Neural cell (in vitro differentiated cells): Measurements from ENCODE around the gene GPR22. TPM values are rescaled to one million over a fixed set of nuclear protein-coding genes. Genes with fewer than 3 reads are reported as not detected.
A peak's percentile ranks its signal among the peaks of the same experiment; 100 is the strongest.

Experiments
- H2AFZ ChIP-seq: fragments of 200-600, 300-800 bp; sonication (generic), shearing (Covaris generic); 2 replicates; pipeline ENCODE4 v1.6.0; 2014; ENCODE audit warnings: low read depth, mild to moderate bottlenecking, antibody characterized with exemption, low read length, moderate library complexity
- H3F3A ChIP-seq: fragments of 200-600 bp; shearing (Covaris generic); 2 replicates; pipeline ENCODE4 v1.6.1; 2016; ENCODE audit warnings: mild to moderate bottlenecking, moderate library complexity, mixed read lengths, antibody characterized with exemption, low read length; ENCODE audit not compliant: insufficient read depth, poor library complexity, severe bottlenecking
- H3K27ac ChIP-seq: fragments of 200-600, 300-800 bp; sonication (generic), shearing (Covaris generic); 2 replicates; pipeline ENCODE4 v1.5.1; 2014; ENCODE audit warnings: mild to moderate bottlenecking, low read length, moderate library complexity
- H3K27me3 ChIP-seq: fragments of 300-800, 200-600 bp; sonication (generic), shearing (Covaris generic); 2 replicates; pipeline ENCODE4 v1.6.0; 2014; ENCODE audit warnings: mild to moderate bottlenecking, low read depth, low read length, moderate library complexity; ENCODE audit not compliant: insufficient read depth
- H3K36me3 ChIP-seq: fragments of 300-800, 200-600 bp; sonication (generic), shearing (Covaris generic); 2 replicates; pipeline ENCODE4 v1.5.1; 2014; ENCODE audit warnings: mild to moderate bottlenecking, antibody characterized with exemption, low read length, moderate library complexity; ENCODE audit not compliant: insufficient read depth
- H3K4me2 ChIP-seq: fragments of 300-800, 200-600 bp; sonication (generic), shearing (Covaris generic); 2 replicates; pipeline ENCODE4 v1.6.0; 2014; ENCODE audit warnings: mild to moderate bottlenecking, low read length
- H3K4me3 ChIP-seq: fragments of 300-800, 200-600 bp; sonication (generic), shearing (Covaris generic); 2 replicates; pipeline ENCODE4 v1.5.1; 2014; ENCODE audit warnings: mild to moderate bottlenecking, low read length, moderate library complexity
- H3K79me2 ChIP-seq: fragments of 200-600 bp; shearing (Covaris generic); replicated peaks from 2 replicates; pipeline ENCODE4 v1.6.0; 2014; ENCODE audit warnings: mild to moderate bottlenecking, low read length, moderate library complexity; ENCODE audit not compliant: insufficient read depth
- H3K9ac ChIP-seq: fragments of 300-800, 200-600 bp; sonication (generic), shearing (Covaris generic); 2 replicates; pipeline ENCODE4 v1.6.1; 2016; ENCODE audit warnings: mild to moderate bottlenecking, low read length, mixed read lengths
- H3K9me2 ChIP-seq: fragments of 200-600 bp; shearing (Covaris generic); 2 replicates; pipeline ENCODE4 v1.6.1; 2016; ENCODE audit warnings: mild to moderate bottlenecking, low read length, mixed read lengths; ENCODE audit not compliant: insufficient read depth
- H3K9me3 ChIP-seq: fragments of 200-600, 300-800 bp; sonication (generic), shearing (Covaris generic); 2 replicates; pipeline ENCODE4 v1.6.1; 2016; ENCODE audit warnings: mild to moderate bottlenecking, mixed run types, low read length, moderate library complexity, mixed read lengths
- H4K20me1 ChIP-seq: fragments of 200-600 bp; shearing (Covaris generic); 2 replicates; pipeline ENCODE4 v1.6.1; 2016; ENCODE audit warnings: mild to moderate bottlenecking, mixed run types; ENCODE audit not compliant: insufficient read depth
- CTCF ChIP-seq: fragments of 450-650 bp; IDR thresholded peaks from 2 replicates; pipeline ENCODE4 v1.5.1; 2014; ENCODE audit warnings: antibody characterized with exemption, mild to moderate bottlenecking, moderate library complexity; ENCODE audit not compliant: poor library complexity, severe bottlenecking
- EP300 ChIP-seq: fragments of 450-650 bp; conservative IDR thresholded peaks from 2 replicates; pipeline ENCODE4 v1.6.1; 2014; ENCODE audit warnings: antibody characterized with exemption, mild to moderate bottlenecking, moderate library complexity; ENCODE audit not compliant: poor library complexity, severe bottlenecking
- EZH2 ChIP-seq: fragments of 200-600, 300-800 bp; shearing (Covaris generic), sonication (generic); IDR thresholded peaks from 2 replicates; pipeline ENCODE4 v1.6.1; 2014; ENCODE audit warnings: antibody characterized with exemption, low read length, borderline replicate concordance, mild to moderate bottlenecking; ENCODE audit not compliant: insufficient read depth, poor library complexity, severe bottlenecking
- MXI1 ChIP-seq: fragments of 450-650 bp; conservative IDR thresholded peaks from 2 replicates; pipeline ENCODE4 v1.6.1; 2014; ENCODE audit warnings: antibody characterized with exemption, mild to moderate bottlenecking; ENCODE audit not compliant: poor library complexity, severe bottlenecking
- POLR2AphosphoS5 ChIP-seq: IDR thresholded peaks from 2 replicates; pipeline ENCODE4 v1.6.1; 2012
- RAD21 ChIP-seq: fragments of 450-650 bp; conservative IDR thresholded peaks from 2 replicates; pipeline ENCODE4 v1.6.1; 2014; ENCODE audit warnings: antibody characterized with exemption, mild to moderate bottlenecking, moderate library complexity
- SMC3 ChIP-seq: fragments of 450-650 bp; conservative IDR thresholded peaks from 2 replicates; pipeline ENCODE4 v1.6.1; 2014; ENCODE audit warnings: antibody characterized with exemption, mild to moderate bottlenecking, moderate library complexity; ENCODE audit not compliant: poor library complexity
- TAF1 ChIP-seq: IDR thresholded peaks from 2 replicates; pipeline ENCODE4 v1.6.1; 2012; ENCODE audit warnings: low read depth
- polyA plus RNA-seq: library from polyadenylated mRNA; depleted of rRNA; stranded (reverse); fragments of >200 nt; gene quantifications from 2 replicates; pipeline ENCODE4 v1.2.3, GENCODE V29; 2014
- TF ChIP-seq, protein P1 (sequence below): IDR thresholded peaks from 2 replicates; pipeline ENCODE4 v1.6.1; 2012; ENCODE audit warnings: borderline replicate concordance

GPR22 gene
- polyA plus RNA-seq, 1 donor from 2014 or later: 64.1 TPM

- no peaks in the 10 kb centered on the region for H4K20me1 ChIP-seq
Observed at GRCh38 chr7:107501593-107501992, 31.7 kb downstream of the GPR22 start.

GRCh38 chr7:107502154-107502553 is 32.3 kb downstream of the GPR22 start:
- no peaks in the 10 kb centered on the region for H3K36me3 ChIP-seq
- H3K27me3 ChIP-seq: no peaks in the 10 kb centered on the region
- no peaks in the 10 kb centered on the region for H3K9me2 ChIP-seq
- no peak overlapping the region for H2AFZ ChIP-seq
- H3K27ac ChIP-seq: no peak overlapping the region
- no peak overlapping the region for H3K4me2 ChIP-seq
- no peaks in the 10 kb centered on the region for H3K79me2 ChIP-seq
- H4K20me1 ChIP-seq: no peaks in the 10 kb centered on the region
- no peaks in the 10 kb centered on the region for H3F3A ChIP-seq
- no peak overlapping the region for H3K4me3 ChIP-seq
- no peak overlapping the region for H3K9ac ChIP-seq
- H3K9me3 ChIP-seq: no peaks in the 10 kb centered on the region
- no peak for TF ChIP-seq MXI1
- no peak for TF ChIP-seq CTCF
- TF ChIP-seq EZH2: no peak

More at GRCh38 chr7:107501593-107501992, 31.7 kb downstream of the GPR22 start:
- no peaks in the 10 kb centered on the region for H3K9me2 ChIP-seq
- H3K27ac ChIP-seq: no peak overlapping the region
- no peak overlapping the region for H3K9ac ChIP-seq
- no peaks in the 10 kb centered on the region for H3K36me3 ChIP-seq
- H3F3A ChIP-seq: no peaks in the 10 kb centered on the region
- H3K4me2 ChIP-seq: no peak overlapping the region
- no peaks in the 10 kb centered on the region for H3K79me2 ChIP-seq
- no peak overlapping the region for H2AFZ ChIP-seq
- no peaks in the 10 kb centered on the region for H3K27me3 ChIP-seq
- no peak overlapping the region for H3K4me3 ChIP-seq
- TF ChIP-seq EP300 (no peak), RAD21 (peak; percentile 9), CTCF (no peak)
- no peaks in the 10 kb centered on the region for H3K9me3 ChIP-seq

GRCh38 chr7:107502797-107503196 is 32.9 kb downstream of the GPR22 start:
- Histone ChIP-seq H3K36me3 (no peaks in the 10 kb centered on the region), H3K4me2 (no peak overlapping the region), H3K9me3 (no peaks in the 10 kb centered on the region)

More at GRCh38 chr7:107502797-107503196, 32.9 kb downstream of the GPR22 start:
- H3F3A ChIP-seq: no peaks in the 10 kb centered on the region
- no peaks in the 10 kb centered on the region for H3K79me2 ChIP-seq
- H3K27ac ChIP-seq: no peak overlapping the region
- no peak overlapping the region for H3K9ac ChIP-seq
- H3K4me3 ChIP-seq: no peak overlapping the region
- H3K9me2 ChIP-seq: no peaks in the 10 kb centered on the region
- no peaks in the 10 kb centered on the region for H3K27me3 ChIP-seq
- no peaks in the 10 kb centered on the region for H4K20me1 ChIP-seq
- TF ChIP-seq RAD21 (no peak), TAF1 (no peak), EZH2 (no peak), CTCF (no peak), SMC3 (no peak), POLR2AphosphoS5 (no peak), MXI1 (no peak), EP300 (no peak)
- TF ChIP-seq, protein P1, sequence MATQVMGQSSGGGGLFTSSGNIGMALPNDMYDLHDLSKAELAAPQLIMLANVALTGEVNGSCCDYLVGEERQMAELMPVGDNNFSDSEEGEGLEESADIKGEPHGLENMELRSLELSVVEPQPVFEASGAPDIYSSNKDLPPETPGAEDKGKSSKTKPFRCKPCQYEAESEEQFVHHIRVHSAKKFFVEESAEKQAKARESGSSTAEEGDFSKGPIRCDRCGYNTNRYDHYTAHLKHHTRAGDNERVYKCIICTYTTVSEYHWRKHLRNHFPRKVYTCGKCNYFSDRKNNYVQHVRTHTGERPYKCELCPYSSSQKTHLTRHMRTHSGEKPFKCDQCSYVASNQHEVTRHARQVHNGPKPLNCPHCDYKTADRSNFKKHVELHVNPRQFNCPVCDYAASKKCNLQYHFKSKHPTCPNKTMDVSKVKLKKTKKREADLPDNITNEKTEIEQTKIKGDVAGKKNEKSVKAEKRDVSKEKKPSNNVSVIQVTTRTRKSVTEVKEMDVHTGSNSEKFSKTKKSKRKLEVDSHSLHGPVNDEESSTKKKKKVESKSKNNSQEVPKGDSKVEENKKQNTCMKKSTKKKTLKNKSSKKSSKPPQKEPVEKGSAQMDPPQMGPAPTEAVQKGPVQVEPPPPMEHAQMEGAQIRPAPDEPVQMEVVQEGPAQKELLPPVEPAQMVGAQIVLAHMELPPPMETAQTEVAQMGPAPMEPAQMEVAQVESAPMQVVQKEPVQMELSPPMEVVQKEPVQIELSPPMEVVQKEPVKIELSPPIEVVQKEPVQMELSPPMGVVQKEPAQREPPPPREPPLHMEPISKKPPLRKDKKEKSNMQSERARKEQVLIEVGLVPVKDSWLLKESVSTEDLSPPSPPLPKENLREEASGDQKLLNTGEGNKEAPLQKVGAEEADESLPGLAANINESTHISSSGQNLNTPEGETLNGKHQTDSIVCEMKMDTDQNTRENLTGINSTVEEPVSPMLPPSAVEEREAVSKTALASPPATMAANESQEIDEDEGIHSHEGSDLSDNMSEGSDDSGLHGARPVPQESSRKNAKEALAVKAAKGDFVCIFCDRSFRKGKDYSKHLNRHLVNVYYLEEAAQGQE: no peak
- H2AFZ ChIP-seq: no peak overlapping the region
